BE2C (cell line): ENCODE results near the gene CFAP57.
A peak's percentile ranks its signal among the peaks of the same experiment; 100 is the strongest.

ENCODE experiments used
- DNase-seq: peaks from one replicate; pipeline ENCODE4 v3.0.0-alpha.2; 2020
- H3K27me3 ChIP-seq: fragments of 250-450 bp; sonication (Bioruptor Pico); 2 replicates; pipeline ENCODE4 v1.5.1; 2020; ENCODE audit warnings: mild to moderate bottlenecking
- H3K36me3 ChIP-seq: fragments of 250-450 bp; sonication (Bioruptor Pico); 2 replicates; pipeline ENCODE4 v1.5.1; 2020; ENCODE audit warnings: mild to moderate bottlenecking
- H3K4me1 ChIP-seq: fragments of 250-450 bp; sonication (Bioruptor Pico); 2 replicates; pipeline ENCODE4 v1.5.1; 2020
- H3K4me3 ChIP-seq: 2 replicates; pipeline ENCODE4 v1.5.1; 2011; ENCODE audit warnings: low read depth, low read length
- H3K9me3 ChIP-seq: fragments of 250-450 bp; sonication (Bioruptor Pico); 2 replicates; pipeline ENCODE4 v1.5.1; 2020
- TF ChIP-seq, protein P1 (sequence below): IDR thresholded peaks from 2 replicates; pipeline ENCODE4 v1.5.1; 2012; ENCODE audit warnings: mild to moderate bottlenecking, low read depth, low read length

Gene CFAP57

DNA sequence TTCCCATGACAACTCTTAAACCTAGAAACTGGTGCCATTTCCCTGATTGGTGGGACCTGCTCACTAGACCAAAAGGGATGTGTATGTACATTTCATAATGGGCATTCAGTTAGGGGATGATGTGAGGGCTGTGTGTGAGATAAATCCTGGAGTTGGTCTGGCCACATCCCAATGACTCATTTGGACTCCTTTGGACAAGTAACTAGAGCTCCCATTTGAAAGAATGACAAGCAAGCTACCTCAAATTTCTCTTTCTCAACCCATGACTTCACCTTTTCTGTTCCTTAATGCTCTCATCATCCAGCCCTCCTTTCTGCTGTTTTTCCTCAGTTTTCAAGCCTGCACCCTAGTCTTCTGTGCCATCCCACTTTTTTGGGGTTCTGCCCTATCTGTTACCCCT, 27.9 kb upstream of the CFAP57 start:
- TF ChIP-seq, protein P1, sequence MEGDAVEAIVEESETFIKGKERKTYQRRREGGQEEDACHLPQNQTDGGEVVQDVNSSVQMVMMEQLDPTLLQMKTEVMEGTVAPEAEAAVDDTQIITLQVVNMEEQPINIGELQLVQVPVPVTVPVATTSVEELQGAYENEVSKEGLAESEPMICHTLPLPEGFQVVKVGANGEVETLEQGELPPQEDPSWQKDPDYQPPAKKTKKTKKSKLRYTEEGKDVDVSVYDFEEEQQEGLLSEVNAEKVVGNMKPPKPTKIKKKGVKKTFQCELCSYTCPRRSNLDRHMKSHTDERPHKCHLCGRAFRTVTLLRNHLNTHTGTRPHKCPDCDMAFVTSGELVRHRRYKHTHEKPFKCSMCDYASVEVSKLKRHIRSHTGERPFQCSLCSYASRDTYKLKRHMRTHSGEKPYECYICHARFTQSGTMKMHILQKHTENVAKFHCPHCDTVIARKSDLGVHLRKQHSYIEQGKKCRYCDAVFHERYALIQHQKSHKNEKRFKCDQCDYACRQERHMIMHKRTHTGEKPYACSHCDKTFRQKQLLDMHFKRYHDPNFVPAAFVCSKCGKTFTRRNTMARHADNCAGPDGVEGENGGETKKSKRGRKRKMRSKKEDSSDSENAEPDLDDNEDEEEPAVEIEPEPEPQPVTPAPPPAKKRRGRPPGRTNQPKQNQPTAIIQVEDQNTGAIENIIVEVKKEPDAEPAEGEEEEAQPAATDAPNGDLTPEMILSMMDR, result no peak
- no peaks in the 10 kb centered on the region for H3K9me3 ChIP-seq
- no peaks in the 10 kb centered on the region; the same call in 1 of the 2 replicates for H3K27me3 ChIP-seq
- no peak for DNase-seq
- no peak overlapping the region for H3K4me3 ChIP-seq
- H3K36me3 ChIP-seq, result no peaks in the 10 kb centered on the region
- no peaks in the 10 kb centered on the region for H3K4me1 ChIP-seq

DNA sequence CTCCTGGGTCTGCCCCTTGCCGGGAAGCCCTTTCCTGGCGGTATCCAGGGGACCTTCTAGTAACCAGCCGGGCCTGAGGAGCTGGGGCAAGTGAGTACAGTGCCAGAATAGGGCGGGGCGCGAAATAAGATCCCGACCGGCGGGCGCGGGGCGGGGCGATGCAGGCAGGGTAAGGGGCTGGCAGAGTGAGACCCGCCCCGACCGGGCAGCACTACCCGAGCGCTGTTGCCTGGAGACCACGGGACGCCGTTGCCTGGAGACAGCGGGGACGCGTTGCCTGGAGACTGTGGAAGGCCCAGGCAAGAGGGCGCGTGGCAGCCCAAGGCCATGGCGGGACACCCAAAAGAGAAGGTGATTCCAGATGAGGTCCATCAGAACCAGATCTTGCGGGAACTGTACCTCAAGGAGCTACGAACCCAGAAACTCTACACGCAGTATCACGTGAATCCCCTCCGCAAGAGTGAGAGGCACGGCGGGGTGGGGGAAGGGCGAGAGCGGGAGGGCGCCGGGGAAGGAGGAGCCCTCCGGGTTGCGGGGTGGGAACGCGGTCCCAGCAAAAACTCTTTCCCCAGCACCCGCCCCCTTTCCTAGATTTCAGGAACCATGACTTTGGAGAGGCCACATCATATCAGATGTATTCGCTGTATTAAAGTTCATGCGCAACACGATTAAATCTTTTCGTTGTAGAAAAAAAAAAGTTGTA, 24.4 kb upstream of the CFAP57 start:
- Histone ChIP-seq H3K4me3 (peak overlapping the region; percentile 43), H3K27me3 (no peaks in the 10 kb centered on the region; the same call in 1 of the 2 replicates)

DNA sequence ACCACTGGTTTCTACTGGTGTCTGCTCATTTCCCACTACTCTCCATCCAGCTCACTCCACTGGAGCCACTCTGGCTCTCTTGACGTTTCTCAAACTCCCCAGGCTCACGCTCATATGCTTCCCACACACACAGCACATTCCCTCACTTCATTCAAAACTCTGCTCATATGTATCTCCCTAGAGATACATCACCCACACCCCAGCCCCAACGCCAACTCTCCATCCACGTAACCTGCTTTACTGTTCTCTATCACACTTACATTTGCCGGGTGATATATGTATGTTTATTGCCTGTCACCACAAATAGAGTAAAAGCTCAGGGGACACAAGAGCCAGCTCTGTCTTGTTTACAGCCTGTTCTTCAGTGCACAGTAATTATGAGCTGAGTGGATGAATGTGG, 22.2 kb upstream of the CFAP57 start:
- TF ChIP-seq, protein P1, result no peak
- Histone ChIP-seq H3K9me3 (no peaks in the 10 kb centered on the region), H3K4me3 (no peak overlapping the region), H3K27me3 (no peaks in the 10 kb centered on the region), H3K36me3 (no peaks in the 10 kb centered on the region), H3K4me1 (no peaks in the 10 kb centered on the region)
- no peak for DNase-seq

More for the DNA sequence above, 24.4 kb upstream of the CFAP57 start:
- Histone ChIP-seq H3K9me3 (no peaks in the 10 kb centered on the region), H3K36me3 (no peaks in the 10 kb centered on the region), H3K4me1 (no peaks in the 10 kb centered on the region)
- TF ChIP-seq, protein P1, result no peak
- DNase-seq, result peak; percentile 84

DNA sequence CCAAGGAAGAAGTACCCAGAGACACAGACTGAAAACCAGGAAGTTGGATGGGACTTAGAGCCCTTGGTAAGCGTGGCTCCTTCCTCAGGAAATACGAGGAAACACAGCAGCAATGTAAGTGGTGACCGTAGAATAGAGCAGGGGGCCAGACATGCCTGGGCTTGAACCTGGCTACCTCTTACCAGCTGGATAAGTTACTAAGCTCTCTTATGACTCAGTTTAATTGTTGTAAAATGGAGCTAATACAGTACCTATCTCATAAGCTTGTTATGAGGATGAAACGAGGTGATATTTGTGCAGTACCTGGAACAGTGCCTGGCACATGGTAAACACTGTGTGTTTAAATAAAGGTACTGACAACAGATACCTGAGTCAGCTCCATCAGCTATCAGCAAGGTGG, 19.3 kb upstream of the CFAP57 start:
- H3K4me3 ChIP-seq, result no peak overlapping the region
- TF ChIP-seq, protein P1, result no peak
- H3K27me3 ChIP-seq, result no peaks in the 10 kb centered on the region
- no peak for DNase-seq
- H3K36me3 ChIP-seq, result no peaks in the 10 kb centered on the region
- no peaks in the 10 kb centered on the region for H3K9me3 ChIP-seq
- no peaks in the 10 kb centered on the region for H3K4me1 ChIP-seq

DNA sequence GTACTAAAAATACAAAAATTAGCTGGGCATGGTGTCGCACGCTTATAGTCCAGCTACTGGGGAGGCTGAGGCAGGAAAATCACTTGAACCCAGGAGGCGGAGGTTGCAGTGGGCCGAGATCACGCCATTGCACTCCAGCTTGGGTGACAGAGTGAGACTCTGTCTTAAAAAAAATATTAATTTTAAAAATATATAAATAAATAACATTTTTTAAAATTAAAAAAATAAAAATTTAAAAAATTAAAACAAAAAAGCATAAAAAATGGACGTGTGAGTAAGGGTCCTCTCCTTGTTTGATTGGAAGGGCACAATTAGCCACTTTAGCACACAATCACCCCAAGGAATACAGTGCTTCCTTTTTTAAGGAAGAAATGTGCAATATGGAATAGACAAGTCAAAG, 18.7 kb upstream of the CFAP57 start:
- Histone ChIP-seq H3K4me1 (no peaks in the 10 kb centered on the region), H3K36me3 (no peaks in the 10 kb centered on the region), H3K4me3 (no peak overlapping the region), H3K9me3 (no peaks in the 10 kb centered on the region), H3K27me3 (no peaks in the 10 kb centered on the region)
- TF ChIP-seq, protein P1, result no peak
- DNase-seq, result no peak

DNA sequence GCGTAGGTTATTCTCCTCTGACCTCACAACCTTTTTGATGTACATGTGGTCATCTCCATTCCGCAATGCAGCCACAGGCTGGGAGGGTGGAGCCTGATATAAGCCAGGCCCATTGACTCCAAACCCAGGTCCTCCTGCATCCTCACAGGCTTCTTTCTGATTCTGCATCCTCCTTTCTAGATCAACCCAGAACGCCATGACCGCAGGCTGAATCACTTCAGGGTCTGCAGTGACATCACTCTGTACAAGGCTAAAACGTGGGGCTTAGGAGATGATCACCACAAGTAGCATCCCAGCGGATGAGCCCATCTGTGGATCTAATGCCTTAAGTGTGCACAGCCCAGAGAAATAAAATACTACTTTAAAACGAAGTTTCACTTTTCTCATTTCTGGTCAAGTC, 16.1 kb upstream of the CFAP57 start:
- no peaks in the 10 kb centered on the region for H3K9me3 ChIP-seq
- TF ChIP-seq, protein P1, result no peak
- no peak for DNase-seq

More for the DNA sequence above, 16.1 kb upstream of the CFAP57 start:
- Histone ChIP-seq H3K36me3 (no peaks in the 10 kb centered on the region), H3K4me3 (no peak overlapping the region), H3K4me1 (no peaks in the 10 kb centered on the region), H3K27me3 (no peaks in the 10 kb centered on the region)
